ENCODE measurements around the gene POP4.

- TF ChIP-seq CTCF (IDR thresholded peaks at IDR 0.05), result no peak
- no peak for TF ChIP-seq POLR2AphosphoS5 (IDR thresholded peaks at IDR 0.05; ENCODE audit: low read depth, low read length)
- TF ChIP-seq, protein P1, sequence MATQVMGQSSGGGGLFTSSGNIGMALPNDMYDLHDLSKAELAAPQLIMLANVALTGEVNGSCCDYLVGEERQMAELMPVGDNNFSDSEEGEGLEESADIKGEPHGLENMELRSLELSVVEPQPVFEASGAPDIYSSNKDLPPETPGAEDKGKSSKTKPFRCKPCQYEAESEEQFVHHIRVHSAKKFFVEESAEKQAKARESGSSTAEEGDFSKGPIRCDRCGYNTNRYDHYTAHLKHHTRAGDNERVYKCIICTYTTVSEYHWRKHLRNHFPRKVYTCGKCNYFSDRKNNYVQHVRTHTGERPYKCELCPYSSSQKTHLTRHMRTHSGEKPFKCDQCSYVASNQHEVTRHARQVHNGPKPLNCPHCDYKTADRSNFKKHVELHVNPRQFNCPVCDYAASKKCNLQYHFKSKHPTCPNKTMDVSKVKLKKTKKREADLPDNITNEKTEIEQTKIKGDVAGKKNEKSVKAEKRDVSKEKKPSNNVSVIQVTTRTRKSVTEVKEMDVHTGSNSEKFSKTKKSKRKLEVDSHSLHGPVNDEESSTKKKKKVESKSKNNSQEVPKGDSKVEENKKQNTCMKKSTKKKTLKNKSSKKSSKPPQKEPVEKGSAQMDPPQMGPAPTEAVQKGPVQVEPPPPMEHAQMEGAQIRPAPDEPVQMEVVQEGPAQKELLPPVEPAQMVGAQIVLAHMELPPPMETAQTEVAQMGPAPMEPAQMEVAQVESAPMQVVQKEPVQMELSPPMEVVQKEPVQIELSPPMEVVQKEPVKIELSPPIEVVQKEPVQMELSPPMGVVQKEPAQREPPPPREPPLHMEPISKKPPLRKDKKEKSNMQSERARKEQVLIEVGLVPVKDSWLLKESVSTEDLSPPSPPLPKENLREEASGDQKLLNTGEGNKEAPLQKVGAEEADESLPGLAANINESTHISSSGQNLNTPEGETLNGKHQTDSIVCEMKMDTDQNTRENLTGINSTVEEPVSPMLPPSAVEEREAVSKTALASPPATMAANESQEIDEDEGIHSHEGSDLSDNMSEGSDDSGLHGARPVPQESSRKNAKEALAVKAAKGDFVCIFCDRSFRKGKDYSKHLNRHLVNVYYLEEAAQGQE (IDR thresholded peaks at IDR 0.05; ENCODE audit: insufficient read depth in 1 of 2, low read depth in 2 of 2, low read length in 1 of 2), result no peak
- no peak for TF ChIP-seq SIN3A (IDR thresholded peaks at IDR 0.05; ENCODE audit: borderline replicate concordance, insufficient read depth, low read depth, low read length)
- TF ChIP-seq TCF7L2 (IDR thresholded peaks at IDR 0.05; ENCODE audit: low read depth, low read length), result no peak
These were observed 29.9 kb downstream of the POP4 start for GRCh38 chr19:29635963-29636362.

Data from Panc1 (cell line).